HK-2 (cell line): ENCODE results near the gene PCED1B.
"Not testable (repeated sequence)": the region's sequence is repeated elsewhere in the genome, so short reads cannot be mapped to it uniquely, and the experiment has no call there.

Source experiments
- DNase-seq: peaks from one replicate; pipeline ENCODE4 v3.0.0-alpha.2; 2018; ENCODE audit not compliant: unreplicated experiment

PCED1B gene

GRCh38 chr12:47164724-47165439 lies 85.5 kb downstream of the PCED1B start:
- DNase-seq = no peak

GRCh38 chr12:47165934-47166333 lies 86.5 kb downstream of the PCED1B start:
- no peak for DNase-seq

- no peak for DNase-seq
Observed at GRCh38 chr12:47166365-47166764, 86.9 kb downstream of the PCED1B start.

GRCh38 chr12:47170281-47170680 lies 90.9 kb downstream of the PCED1B start:
- not testable (repeated sequence) for DNase-seq

GRCh38 chr12:47178014-47178413 lies 98.6 kb downstream of the PCED1B start:
- DNase-seq = no peak

- DNase-seq = not testable (repeated sequence)
Observed at GRCh38 chr12:47182164-47182938, 102.9 kb downstream of the PCED1B start.

- DNase-seq = no peak
Observed at GRCh38 chr12:47184229-47184628, 104.8 kb downstream of the PCED1B start.

GRCh38 chr12:47184813-47185212 lies 105.4 kb downstream of the PCED1B start:
- no peak for DNase-seq

- no peak for DNase-seq
Observed at GRCh38 chr12:47186246-47186645, 106.8 kb downstream of the PCED1B start.

- no peak for DNase-seq
Observed at GRCh38 chr12:47188576-47189441, 109.4 kb downstream of the PCED1B start.

- no peak for DNase-seq
Observed at GRCh38 chr12:47189728-47190127, 110.3 kb downstream of the PCED1B start.

GRCh38 chr12:47190271-47190750 lies 110.9 kb downstream of the PCED1B start:
- no peak for DNase-seq

- no peak for DNase-seq
Observed at GRCh38 chr12:47190905-47191304, 111.5 kb downstream of the PCED1B start.

- no peak for DNase-seq
Observed at GRCh38 chr12:47192051-47192450, 112.6 kb downstream of the PCED1B start.

GRCh38 chr12:47193066-47193465 lies 113.6 kb downstream of the PCED1B start:
- DNase-seq = no peak

- no peak for DNase-seq
Observed at GRCh38 chr12:47194501-47194900, 115.1 kb downstream of the PCED1B start.

- DNase-seq = no peak
Observed at GRCh38 chr12:47200446-47200845, 121.0 kb downstream of the PCED1B start.

- not testable (repeated sequence) for DNase-seq
Observed at GRCh38 chr12:47201190-47201589, 121.8 kb downstream of the PCED1B start.

- no peak for DNase-seq
Observed at GRCh38 chr12:47202176-47202575, 122.8 kb downstream of the PCED1B start.

- no peak for DNase-seq
Observed at GRCh38 chr12:47205532-47206449, 126.4 kb downstream of the PCED1B start.
